ENCODE results near the gene HECW1.
"Not testable (repeated sequence)": the region's sequence is repeated elsewhere in the genome, so short reads cannot be mapped to it uniquely, and the experiment has no call there.

HECW1 gene

GRCh38 chr7:43112459-43112940 is at the start of gene HECW1:
TSS of gene HECW1 (plus strand) at chr7:43112647. CDS start at chr7:43243906, 131,259 bp downstream.
- DNase-seq = peak; percentile 2

GRCh38 chr7:43071604-43072003 is 40.8 kb upstream of the HECW1 start:
- DNase-seq = peak; percentile 50

DNA sequence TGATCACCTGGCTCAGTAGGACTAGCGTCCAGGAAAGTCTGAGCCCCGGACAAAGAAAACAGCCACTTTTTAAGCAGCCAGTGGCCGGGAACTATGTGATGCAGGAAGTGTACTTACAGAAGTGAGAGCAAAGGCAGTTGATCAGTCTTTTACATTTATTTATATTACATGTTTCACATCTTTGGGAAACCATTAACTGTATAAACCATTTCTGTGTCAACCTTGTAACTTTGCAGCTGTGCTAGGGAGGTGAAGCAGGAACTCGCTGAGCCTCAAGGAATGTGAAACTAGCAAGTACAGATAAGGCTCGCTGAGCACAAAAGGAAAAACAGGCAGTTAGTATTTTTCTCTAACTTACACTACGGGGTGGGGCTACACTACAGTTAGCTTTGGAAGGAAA is 39.9 kb upstream of the HECW1 start:
- no peak for DNase-seq

DNA sequence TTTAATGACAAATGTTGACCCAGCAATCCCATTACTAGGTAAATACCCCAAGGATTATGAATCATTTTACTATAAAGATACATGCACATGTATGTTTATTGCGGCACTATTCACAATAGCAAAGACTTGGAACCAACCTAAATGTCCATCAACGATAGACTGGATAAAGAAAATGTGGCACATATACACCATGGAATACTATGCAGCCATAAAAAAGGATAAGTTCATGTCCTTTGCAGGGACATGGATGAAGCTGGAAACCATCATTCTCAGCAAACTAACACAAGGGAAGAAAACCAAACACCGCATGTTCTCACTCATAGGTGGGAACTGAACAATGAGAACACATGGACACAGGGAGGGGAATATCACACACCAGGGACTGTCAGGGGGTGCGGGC is 38.6 kb upstream of the HECW1 start:
- DNase-seq = not testable (repeated sequence)

DNA sequence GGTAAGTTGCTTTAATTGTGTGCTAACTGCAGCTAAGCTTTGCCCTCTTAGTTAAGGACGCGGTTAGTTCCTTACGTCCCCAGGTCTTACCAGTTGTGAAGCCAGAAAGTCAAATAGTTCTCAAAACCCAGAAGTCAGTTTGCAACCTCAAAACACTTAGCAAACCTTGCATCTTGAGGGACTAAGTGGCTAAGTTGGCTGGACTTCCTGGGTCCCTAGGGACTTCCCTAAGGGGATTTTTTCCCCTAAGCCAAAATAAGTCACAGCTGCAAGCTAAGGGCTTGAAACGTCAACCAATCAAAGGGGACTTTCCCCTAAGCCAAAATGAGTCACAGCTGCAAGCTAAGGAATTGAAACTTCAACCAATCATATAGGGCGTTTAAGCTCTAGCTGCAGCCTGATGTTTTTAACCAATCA is 36.2 kb upstream of the HECW1 start:
- peak; percentile 20 for DNase-seq

DNA sequence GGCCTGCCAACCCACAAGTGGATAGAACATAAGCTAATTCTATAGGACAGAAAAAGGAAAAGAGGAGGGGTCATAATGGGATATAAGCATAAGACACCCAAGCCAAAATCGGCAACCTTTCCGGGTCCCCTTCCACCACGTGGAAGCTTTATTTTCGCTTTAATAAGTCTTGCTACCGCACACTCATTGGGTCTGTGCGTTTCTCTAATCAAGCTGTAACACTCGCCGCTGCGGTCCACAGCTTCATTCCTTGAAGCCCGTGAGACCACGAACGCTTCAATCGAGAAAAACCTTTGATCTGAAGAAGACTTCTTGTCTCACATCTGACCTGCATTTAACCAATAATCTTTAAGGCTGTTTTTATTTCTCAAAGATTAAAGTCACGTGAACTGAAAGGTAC is 35.8 kb upstream of the HECW1 start:
- no peak for DNase-seq

DNA sequence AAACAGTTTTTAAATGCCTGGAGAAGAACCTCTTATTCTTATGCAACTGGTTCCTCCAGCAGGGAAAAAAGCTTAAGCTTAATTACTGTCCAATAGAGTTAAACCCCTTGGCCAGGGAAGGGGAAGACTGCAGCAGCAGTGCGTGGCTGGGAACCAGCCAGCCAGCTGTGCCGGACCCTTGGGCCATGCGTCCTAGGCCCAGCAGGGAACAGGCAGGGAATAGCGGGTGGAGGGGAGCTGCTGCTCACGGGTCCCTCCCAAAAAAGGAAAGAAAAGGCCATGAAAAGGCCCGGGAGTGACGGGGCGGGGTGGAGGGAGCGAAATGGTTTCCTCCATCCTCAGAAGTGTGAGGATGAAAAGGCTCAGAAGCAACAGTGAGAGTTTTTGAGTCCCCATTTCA is 35.2 kb upstream of the HECW1 start:
- DNase-seq = no peak

GRCh38 chr7:43077732-43078391 is 34.6 kb upstream of the HECW1 start:
- DNase-seq = no peak

DNA sequence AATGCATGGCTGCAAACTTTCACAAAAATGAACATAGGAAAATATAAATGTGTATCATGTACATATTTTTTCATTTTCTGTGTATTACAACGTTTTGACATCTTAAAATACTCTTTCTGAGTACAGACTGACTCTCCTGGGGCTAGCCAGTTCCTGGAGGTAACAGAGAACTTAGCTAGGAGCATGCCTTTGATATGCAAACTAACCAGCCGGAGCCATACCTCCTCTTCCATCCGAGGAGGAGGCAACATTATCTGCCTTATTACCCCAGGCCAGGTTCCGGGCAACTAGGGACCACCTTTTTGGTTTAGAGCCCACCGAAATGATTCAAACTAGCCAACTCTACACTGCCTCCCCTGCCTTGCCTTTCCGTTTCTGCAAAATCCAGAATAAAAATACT is 33.7 kb upstream of the HECW1 start:
- DNase-seq = no peak

- DNase-seq = no peak
Observed at GRCh38 chr7:43081603-43082002, 30.8 kb upstream of the HECW1 start.

DNA sequence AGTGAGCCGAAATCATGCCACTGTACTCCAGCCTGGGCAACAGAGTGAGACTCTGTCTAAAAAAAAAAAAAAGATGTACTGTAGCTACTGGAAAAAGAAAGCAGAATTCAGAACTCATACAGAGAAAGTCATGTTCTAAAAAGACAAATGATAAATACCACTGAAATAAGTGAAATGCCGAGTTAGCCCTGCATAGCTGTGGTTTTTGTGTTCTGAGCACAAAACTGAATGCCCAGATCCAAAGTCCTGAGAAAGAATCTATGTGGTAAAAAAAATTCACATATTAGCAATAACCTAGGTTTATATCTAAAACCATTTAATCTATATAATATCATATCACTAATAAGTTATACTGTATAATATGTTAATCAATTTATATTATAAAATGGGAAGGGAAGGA is 29.3 kb upstream of the HECW1 start:
- DNase-seq = no peak

DNA sequence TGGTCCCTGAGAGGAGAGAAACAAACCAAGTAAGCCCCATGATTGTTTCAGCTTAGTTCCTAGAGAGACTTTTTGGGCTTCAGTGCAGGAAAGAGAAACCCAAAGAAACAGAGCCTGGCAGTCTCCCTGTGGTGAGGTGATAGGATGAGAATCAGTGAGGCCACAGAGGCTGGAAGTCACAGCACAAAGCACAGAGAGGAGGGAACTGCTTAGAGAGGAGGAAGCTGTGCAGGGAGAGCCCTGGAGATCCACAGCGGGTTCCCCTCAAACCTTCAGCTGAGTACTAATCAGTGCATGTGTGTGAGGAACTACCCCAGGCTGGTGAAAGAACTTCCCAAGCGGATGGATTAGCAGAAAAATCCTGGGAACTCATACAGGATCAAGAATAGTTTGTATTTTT is 27.4 kb upstream of the HECW1 start:
- DNase-seq = no peak

- DNase-seq = no peak
Observed at GRCh38 chr7:43085992-43086391, 26.5 kb upstream of the HECW1 start.

DNA sequence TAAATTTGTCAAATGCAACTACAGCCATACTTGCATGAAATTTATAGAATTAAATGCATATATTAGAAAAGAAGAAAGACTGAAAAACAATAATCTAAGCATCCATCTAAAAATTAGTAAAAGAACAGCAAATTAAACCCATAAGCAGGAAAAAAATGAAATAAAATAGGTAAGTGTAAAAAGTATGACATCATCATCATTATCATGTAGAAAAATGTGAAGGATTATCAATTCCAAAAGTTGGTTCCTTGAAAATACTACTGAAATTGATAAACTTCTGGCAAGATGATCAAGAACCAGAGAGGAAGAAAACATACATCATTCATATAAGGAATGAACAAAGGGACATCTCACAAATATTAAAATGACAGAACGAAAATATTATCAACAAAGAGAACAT is 19.6 kb upstream of the HECW1 start:
- no peak for DNase-seq

- no peak for DNase-seq
Observed at GRCh38 chr7:43096875-43097274, 15.6 kb upstream of the HECW1 start.

DNA sequence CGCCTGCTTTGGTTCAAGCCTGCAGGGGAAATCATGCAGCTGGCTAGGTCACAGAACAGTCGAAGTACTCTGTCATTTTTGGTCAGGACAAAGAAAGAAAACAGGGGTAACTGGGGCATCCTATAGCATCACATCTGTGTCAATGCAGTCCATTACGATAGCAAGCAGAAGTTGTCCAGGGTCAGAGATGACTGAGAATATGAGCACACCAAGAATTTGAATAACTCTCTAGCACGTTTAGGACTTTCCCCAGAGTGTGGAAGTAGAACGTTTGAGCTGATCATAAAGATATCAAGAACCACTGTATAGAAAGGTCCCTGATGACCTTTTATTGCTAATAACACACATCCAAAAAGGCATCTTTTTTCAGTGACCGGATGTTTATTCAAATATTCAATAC is 12.7 kb upstream of the HECW1 start:
- DNase-seq = no peak

- no peak for DNase-seq
Observed at GRCh38 chr7:43104874-43105520, 7.5 kb upstream of the HECW1 start.

DNA sequence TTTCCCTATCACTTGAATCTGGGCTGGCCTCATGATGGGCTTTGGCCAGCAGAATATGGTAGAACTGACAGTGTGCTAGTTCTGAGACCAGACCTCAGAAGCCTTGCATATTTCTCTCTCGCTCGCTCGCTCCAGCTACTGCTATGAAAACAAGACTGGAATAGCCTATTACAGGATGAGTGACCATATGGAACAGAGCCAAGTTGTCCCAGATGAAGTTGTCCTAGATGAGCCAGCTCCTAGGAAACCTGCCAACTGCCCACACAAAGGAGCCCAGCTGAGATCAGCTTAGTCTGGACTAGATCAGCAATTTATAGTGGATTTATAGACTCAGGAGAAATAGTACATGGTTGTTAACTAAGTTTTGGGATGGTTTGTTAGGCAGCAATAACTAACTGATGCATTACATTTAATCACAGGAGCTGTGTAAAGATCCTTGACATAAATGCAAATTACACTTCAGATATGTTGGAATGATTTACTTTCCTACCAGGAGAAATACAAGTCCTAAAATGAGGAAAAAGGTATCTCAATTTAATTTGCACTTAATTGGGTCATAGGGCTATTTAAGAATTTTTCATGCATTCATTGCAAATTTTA is 6.8 kb upstream of the HECW1 start:
- no peak for DNase-seq

DNA sequence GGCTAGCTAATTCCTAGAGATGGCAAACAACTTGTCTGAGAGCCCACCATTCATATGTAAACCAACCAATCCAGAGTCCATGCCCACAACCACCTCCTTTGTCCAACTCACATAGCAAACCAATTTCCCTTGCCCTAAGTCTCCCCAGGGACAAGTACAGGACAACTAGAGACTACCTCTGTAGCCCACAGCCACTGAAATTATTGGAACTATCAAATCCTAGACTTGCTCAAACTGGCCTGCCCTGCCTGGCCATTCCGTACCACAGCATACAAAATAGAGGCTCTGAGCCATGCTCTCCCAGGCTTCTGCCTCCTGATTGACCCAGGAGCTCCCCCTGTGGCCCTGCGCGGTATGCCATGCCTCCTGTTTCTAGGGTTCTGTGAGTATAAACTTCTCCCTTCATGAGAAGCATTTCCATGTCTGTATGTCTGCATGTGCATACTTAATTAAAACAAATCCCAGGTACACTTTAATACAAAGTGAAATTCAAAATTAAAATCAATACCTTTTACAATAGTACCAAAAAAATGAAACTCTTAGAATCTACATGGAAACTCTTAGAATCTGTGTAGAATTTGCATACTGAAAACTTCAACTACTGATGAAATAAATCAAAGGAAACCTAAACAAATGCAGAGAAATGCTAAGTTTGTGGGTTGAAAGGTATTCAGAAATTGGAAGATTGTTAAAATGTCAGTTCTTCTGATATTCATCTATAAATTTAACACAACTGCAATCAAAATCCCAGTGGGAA is 4.0 kb upstream of the HECW1 start:
- DNase-seq = peak; percentile 80

GRCh38 chr7:43110791-43111535 is 1.5 kb upstream of the HECW1 start:
- no peak for DNase-seq

GRCh38 chr7:43111630-43112458 is 603 bp upstream of the HECW1 start:
- DNase-seq = no peak
